Endothelial cell of umbilical vein (primary cell): ENCODE results near the gene HCK. TPM values are rescaled to one million over a fixed set of nuclear protein-coding genes. Genes with fewer than 3 reads are reported as not detected.

Source experiments
- BruUV-seq: library from RNA; stranded (reverse); fragments of 400-500 nt; replicated peaks from 2 replicates; lab custom pipeline; 2021; lab: Mats Ljungman, UMichigan
- CTCF ChIA-PET: fragments of 300-600, 350-600 bp; sonication (Branson Sonifier 250); formaldehyde crosslinking; loops from one replicate; lab custom pipeline; 2021; ENCODE audit warnings: antibody characterized with exemption, inconsistent platforms; lab: Charles Lee
- POLR2A ChIA-PET: fragments of 300-600, 350-600 bp; sonication (Branson Sonifier 250); formaldehyde crosslinking; loops from one replicate; lab custom pipeline; 2021; ENCODE audit warnings: antibody characterized with exemption, inconsistent platforms; lab: Charles Lee
- DNase-seq: peaks from one replicate; pipeline ENCODE4 v3.0.0-alpha.2; 2011; ENCODE audit warnings: low read depth, low spot score
- FAIRE-seq: peaks from 2 replicates; lab custom pipeline; 2011; peaks lifted over from hg19 to GRCh38; lab: Jason Lieb, UNC
- H2AFZ ChIP-seq: 2 replicates; pipeline ENCODE4 v1.6.0; 2012; ENCODE audit warnings: low read depth, low read length, control low read depth, inconsistent platforms
- H3K27ac ChIP-seq: 2 replicates; pipeline ENCODE4 v1.5.1; 2011; ENCODE audit warnings: low read depth, mild to moderate bottlenecking, control low read depth, low read length, moderate library complexity; ENCODE audit not compliant: insufficient read depth
- H3K27me3 ChIP-seq, 2 experiments: 2 replicates each; pipeline versions ENCODE4 v1.6.0 to v1.6.1; 2011; ENCODE audit warnings: low read length in 2 of 2, mixed read lengths in 1 of 2; ENCODE audit not compliant: control insufficient read depth in 2 of 2, insufficient read depth in 2 of 2
- H3K36me3 ChIP-seq, 2 experiments: 2 replicates in 1 of 2; 3 replicates in 1 of 2; pipeline ENCODE4 v1.5.1; 2011; ENCODE audit warnings: low read length in 2 of 2, mild to moderate bottlenecking in 1 of 2, moderate library complexity in 1 of 2; ENCODE audit not compliant: control insufficient read depth in 2 of 2, insufficient read depth in 2 of 2; ENCODE audit errors: extremely low read depth in 1 of 2
- H3K4me1 ChIP-seq: 3 replicates; pipeline ENCODE4 v1.5.1; 2011; ENCODE audit warnings: mild to moderate bottlenecking, low read length; ENCODE audit not compliant: control insufficient read depth, insufficient read depth; ENCODE audit errors: extremely low read depth
- H3K4me2 ChIP-seq: 2 replicates; pipeline ENCODE4 v1.6.1; 2011; ENCODE audit warnings: low read length, control low read depth, mixed read lengths; ENCODE audit not compliant: insufficient read depth
- H3K4me3 ChIP-seq, 3 experiments: fragments of 200-600 bp in 1 of 3; sonication (generic), shearing (Covaris generic) in 1 of 3; replicated peaks in 1 of 3; 2 replicates each; pipeline ENCODE4 v1.5.1; 2011 to 2016; ENCODE audit warnings: control low read depth in 3 of 3, low read length in 3 of 3, mild to moderate bottlenecking in 2 of 3, inconsistent platforms in 1 of 3, low read depth in 1 of 3, moderate library complexity in 1 of 3; ENCODE audit not compliant: insufficient read depth in 1 of 3
- H3K79me2 ChIP-seq: 2 replicates; pipeline ENCODE4 v1.6.0; 2012; ENCODE audit warnings: low read length, inconsistent platforms; ENCODE audit not compliant: control insufficient read depth, insufficient read depth
- H3K9ac ChIP-seq: replicated peaks from 2 replicates; pipeline ENCODE3; 2011; ENCODE audit warnings: low read length, control low read depth; ENCODE audit not compliant: insufficient read depth; ENCODE audit errors: extremely low read depth
- H3K9me1 ChIP-seq: replicated peaks from 3 replicates; pipeline ENCODE4 v1.6.0; 2011; ENCODE audit warnings: mild to moderate bottlenecking, low read length; ENCODE audit not compliant: control insufficient read depth, insufficient read depth; ENCODE audit errors: extremely low read depth
- H3K9me3 ChIP-seq: replicated peaks from 2 replicates; pipeline ENCODE4 v1.5.1; 2012; ENCODE audit warnings: low read length, inconsistent platforms; ENCODE audit not compliant: control insufficient read depth, insufficient read depth
- H4K20me1 ChIP-seq: replicated peaks from 2 replicates; pipeline ENCODE3; 2011; ENCODE audit warnings: mild to moderate bottlenecking, low read length; ENCODE audit not compliant: control insufficient read depth, insufficient read depth; ENCODE audit errors: extremely low read depth
- EZH2 ChIP-seq: IDR thresholded peaks from 2 replicates; pipeline ENCODE4 v1.6.1; 2012; ENCODE audit warnings: borderline replicate concordance, low read depth, mild to moderate bottlenecking, moderate library complexity, low read length, inconsistent platforms; ENCODE audit not compliant: severe bottlenecking
- FOS ChIP-seq: IDR thresholded peaks from 2 replicates; pipeline ENCODE4 v1.6.1; 2011; ENCODE audit warnings: mild to moderate bottlenecking, low read length, moderate library complexity, borderline replicate concordance; ENCODE audit not compliant: insufficient read depth
- GATA2 ChIP-seq: IDR thresholded peaks from 2 replicates; pipeline ENCODE4 v1.7.0; 2011; ENCODE audit warnings: low read depth, mild to moderate bottlenecking, moderate library complexity, mixed read lengths, low read length; ENCODE audit not compliant: insufficient read length, insufficient read depth
- JUN ChIP-seq: IDR thresholded peaks from 2 replicates; pipeline ENCODE4 v1.6.1; 2011; ENCODE audit warnings: borderline replicate concordance, low read depth; ENCODE audit not compliant: insufficient read length, insufficient read depth
- MAX ChIP-seq: IDR thresholded peaks from 2 replicates; pipeline ENCODE4 v1.6.1; 2011; ENCODE audit not compliant: insufficient read depth, insufficient read length
- MYC ChIP-seq: IDR thresholded peaks from one replicate; pipeline ENCODE4 v1.6.1; 2011; ENCODE audit warnings: mild to moderate bottlenecking, low read depth, low read length
- POLR2A ChIP-seq: IDR thresholded peaks from 2 replicates; pipeline ENCODE4 v1.6.1; 2012; ENCODE audit warnings: low read depth, mild to moderate bottlenecking, control low read depth, low read length
- POLR2AphosphoS5 ChIP-seq: IDR thresholded peaks from 2 replicates; pipeline ENCODE4 v1.6.1; 2012; ENCODE audit warnings: low read depth, mild to moderate bottlenecking, control low read depth, low read length, moderate library complexity; ENCODE audit not compliant: insufficient read depth
- dilution Hi-C: fragments of 300-500 bp; cut with MboI; formaldehyde crosslinking; loops from one replicate; pipeline ENCODE4 v1.15.0; 2019; ENCODE audit warnings: low sequenced_read_pairs; ENCODE audit not compliant: extremely low pct_ligation_motif_present
- intact Hi-C: fragments of 100-400 bp; cut with micrococcal nuclease; formaldehyde crosslinking; loops from one replicate; pipeline ENCODE4 v1.10.0; 2022
- polyA plus RNA-seq, 4 experiments: library from polyadenylated mRNA; depleted of rRNA in 3 of 4; stranded (reverse) in 3 of 4; unstranded in 1 of 4; fragments of >200 nt; gene quantifications; 2 replicates each; pipeline versions ENCODE4 v1.2.1 to v1.2.3, GENCODE V29; 2011 to 2012; ENCODE audit warnings: missing spikeins in 1 of 4
- total RNA-seq: library from RNA; stranded (reverse); gene quantifications from 2 replicates; pipeline ENCODE4 v1.2.3, GENCODE V29; 2021
- TF ChIP-seq, protein P1 (sequence below), 2 donors: IDR thresholded peaks; 1 replicate in 1 of 2; 2 replicates in 1 of 2; pipeline ENCODE4 v1.5.1; 2011; ENCODE audit warnings: low read length in 2 of 2, mild to moderate bottlenecking in 2 of 2, moderate library complexity in 2 of 2, control low read depth in 1 of 2, inconsistent platforms in 1 of 2, low read depth in 1 of 2; ENCODE audit not compliant: insufficient read depth in 1 of 2; ENCODE audit errors: extremely low read depth in 1 of 2

Gene HCK
- total and polyA plus RNA-seq, 2 donors (not counting 3 experiments of a cell fraction or from before 2014, with no cell fraction given) = not detected

GRCh38 chr20:32057656-32058184, 5.7 kb downstream of the HCK start:
- FAIRE-seq = no peak
- Histone ChIP-seq H3K4me3 (no peak overlapping the region), H3K9me3 (no peaks in the 10 kb centered on the region), H4K20me1 (no peaks in the 10 kb centered on the region), H3K36me3 (no peaks in the 10 kb centered on the region), H3K9ac (no peak overlapping the region), H3K79me2 (no peaks in the 10 kb centered on the region), H3K4me1 (no peaks in the 10 kb centered on the region), H3K27ac (no peak overlapping the region), H2AFZ (no peak overlapping the region), H3K27me3 (peaks cover 12 to 14% of the 10 kb centered on the region in 2 experiments), H3K4me2 (no peak overlapping the region), H3K9me1 (no peaks in the 10 kb centered on the region)
- no peak for TF ChIP-seq GATA2
- TF ChIP-seq MAX = no peak
- TF ChIP-seq POLR2A = no peak
- dilution Hi-C loops (no loop called here), intact Hi-C loops (no loop called here)
- BruUV-seq = no TSS peak
- DNase-seq = no peak
- POLR2A ChIA-PET = no interaction called here
- CTCF ChIA-PET = no interaction called here

- dilution Hi-C loops (no loop called here), intact Hi-C loops (no loop called here)
- no TSS peak for BruUV-seq
- ChIA-PET POLR2A (no interaction called here), CTCF (interaction anchor here (0.6 to 1.3 kb wide), 2 partner anchors 236 to 246 kb away, joined by 3 read pairs; no protein-coding TSS in a partner anchor)
- H3K79me2 ChIP-seq = no peaks in the 10 kb centered on the region
- no peak for FAIRE-seq
- H4K20me1 ChIP-seq = no peaks in the 10 kb centered on the region
- no peaks in the 10 kb centered on the region for H3K4me1 ChIP-seq
- H3K36me3 ChIP-seq = no peaks in the 10 kb centered on the region
- H3K27me3 ChIP-seq = peaks cover 3 to 8% of the 10 kb centered on the region in 2 experiments
- DNase-seq = no peak
- no peak overlapping the region for H3K4me2 ChIP-seq
- H3K9ac ChIP-seq = no peak overlapping the region
- H3K9me3 ChIP-seq = no peaks in the 10 kb centered on the region
- no peak for TF ChIP-seq POLR2AphosphoS5
- TF ChIP-seq, protein P1, sequence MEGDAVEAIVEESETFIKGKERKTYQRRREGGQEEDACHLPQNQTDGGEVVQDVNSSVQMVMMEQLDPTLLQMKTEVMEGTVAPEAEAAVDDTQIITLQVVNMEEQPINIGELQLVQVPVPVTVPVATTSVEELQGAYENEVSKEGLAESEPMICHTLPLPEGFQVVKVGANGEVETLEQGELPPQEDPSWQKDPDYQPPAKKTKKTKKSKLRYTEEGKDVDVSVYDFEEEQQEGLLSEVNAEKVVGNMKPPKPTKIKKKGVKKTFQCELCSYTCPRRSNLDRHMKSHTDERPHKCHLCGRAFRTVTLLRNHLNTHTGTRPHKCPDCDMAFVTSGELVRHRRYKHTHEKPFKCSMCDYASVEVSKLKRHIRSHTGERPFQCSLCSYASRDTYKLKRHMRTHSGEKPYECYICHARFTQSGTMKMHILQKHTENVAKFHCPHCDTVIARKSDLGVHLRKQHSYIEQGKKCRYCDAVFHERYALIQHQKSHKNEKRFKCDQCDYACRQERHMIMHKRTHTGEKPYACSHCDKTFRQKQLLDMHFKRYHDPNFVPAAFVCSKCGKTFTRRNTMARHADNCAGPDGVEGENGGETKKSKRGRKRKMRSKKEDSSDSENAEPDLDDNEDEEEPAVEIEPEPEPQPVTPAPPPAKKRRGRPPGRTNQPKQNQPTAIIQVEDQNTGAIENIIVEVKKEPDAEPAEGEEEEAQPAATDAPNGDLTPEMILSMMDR (IDR thresholded peaks at IDR 0.05; ENCODE audit: extremely low read depth in 1 of 2, insufficient read depth in 1 of 2, low read depth in 1 of 2, low read length in 2 of 2) = no peak
- no peak for TF ChIP-seq FOS
- TF ChIP-seq MYC = no peak
- TF ChIP-seq EZH2 = no peak
- TF ChIP-seq JUN = no peak
- TF ChIP-seq MAX = no peak
- TF ChIP-seq GATA2 = no peak
- no peak for TF ChIP-seq POLR2A
- no peaks in the 10 kb centered on the region for H3K9me1 ChIP-seq
- H3K4me3 ChIP-seq = no peak overlapping the region
- H2AFZ ChIP-seq = no peak overlapping the region
- no peak overlapping the region for H3K27ac ChIP-seq
Measured at GRCh38 chr20:32059189-32059588, 7.1 kb downstream of the HCK start.
